Heart left ventricle (tissue), 13 donors: Measurements from ENCODE around the gene SCN5A.

Source experiments
- CTCF ChIP-seq, 12 donors: fragments of 200-600 bp; sonication (generic) in 4 of 12; IDR thresholded peaks; one replicate each; pipeline versions ENCODE4 v1.5.0 to v1.8.0; 2018 to 2022; ENCODE audit warnings: antibody characterized with exemption in 12 of 12, mild to moderate bottlenecking in 5 of 12
- POLR2A ChIP-seq, 2 donors: fragments of 450-650 bp; IDR thresholded peaks; one replicate each; pipeline ENCODE4 v1.6.1; 2017; ENCODE audit warnings: antibody characterized with exemption in 2 of 2, mild to moderate bottlenecking in 2 of 2, moderate library complexity in 2 of 2
- donor health status: ischemic (EF 13 %, LVEDD 7.1; RV severe dilation, severe dysfunction).
- donor health status: DM: no; HTN: yes; CAD: no.
- donor health status: DM: no; HTN: no; CAD: no.
- donor health status: ischemic (EF 25% LVEDD 6.9; RV normal size, moderate dysfunction).
- donor health status: ischemic (EF 25% LVEDD 5.7; RV mildly dilated, moderate dysfunction).
- donor health status: ischemic (EF 35%, LVEDD 5.7; RV mildly dilated, moderate dysfunction).
- donor health status: nonischemic (EF 11% LVEDD 7.7; RV severe dilation, severe dysfunction).
- donor health status: DM: yes; HTN: yes; CAD: no.
- donor health status: PGD.
- donor health status: ischemic (EF 29% LVEDD 5.4; RV normal size, mild dysfunction).
- donor health status: nonischemic (EF 23%, LVEDD 6.1; RV moderate dilation, normal function).

- no peak for TF ChIP-seq CTCF (IDR thresholded peaks at IDR 0.05)
- no peak for TF ChIP-seq POLR2A (IDR thresholded peaks at IDR 0.05)
These were observed 9.4 kb upstream of the SCN5A start for GRCh38 chr3:38658841-38659240.
